ENCODE results near the gene ISG20L2.

The ISG20L2 gene

DNA sequence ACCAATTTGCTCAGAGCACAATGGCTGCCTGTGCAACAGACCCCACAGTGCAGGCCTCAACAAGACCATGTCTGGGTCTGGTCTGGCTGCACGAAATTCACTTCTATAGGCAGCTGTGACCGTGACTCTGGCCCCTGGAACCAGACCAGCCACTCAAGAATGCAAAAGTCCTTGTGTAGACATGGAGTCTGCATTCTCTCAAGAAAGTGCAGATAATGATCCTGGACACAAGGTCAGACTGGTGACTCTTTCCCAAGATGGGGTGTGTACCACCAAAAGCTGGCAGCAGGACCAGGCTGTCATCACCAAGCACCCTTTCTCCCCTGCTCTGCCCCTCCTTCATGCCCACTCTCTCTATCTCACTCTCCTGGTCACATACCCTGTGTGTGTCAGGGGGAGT is 7.4 kb downstream of the ISG20L2 start:
- TF ChIP-seq, protein P1, sequence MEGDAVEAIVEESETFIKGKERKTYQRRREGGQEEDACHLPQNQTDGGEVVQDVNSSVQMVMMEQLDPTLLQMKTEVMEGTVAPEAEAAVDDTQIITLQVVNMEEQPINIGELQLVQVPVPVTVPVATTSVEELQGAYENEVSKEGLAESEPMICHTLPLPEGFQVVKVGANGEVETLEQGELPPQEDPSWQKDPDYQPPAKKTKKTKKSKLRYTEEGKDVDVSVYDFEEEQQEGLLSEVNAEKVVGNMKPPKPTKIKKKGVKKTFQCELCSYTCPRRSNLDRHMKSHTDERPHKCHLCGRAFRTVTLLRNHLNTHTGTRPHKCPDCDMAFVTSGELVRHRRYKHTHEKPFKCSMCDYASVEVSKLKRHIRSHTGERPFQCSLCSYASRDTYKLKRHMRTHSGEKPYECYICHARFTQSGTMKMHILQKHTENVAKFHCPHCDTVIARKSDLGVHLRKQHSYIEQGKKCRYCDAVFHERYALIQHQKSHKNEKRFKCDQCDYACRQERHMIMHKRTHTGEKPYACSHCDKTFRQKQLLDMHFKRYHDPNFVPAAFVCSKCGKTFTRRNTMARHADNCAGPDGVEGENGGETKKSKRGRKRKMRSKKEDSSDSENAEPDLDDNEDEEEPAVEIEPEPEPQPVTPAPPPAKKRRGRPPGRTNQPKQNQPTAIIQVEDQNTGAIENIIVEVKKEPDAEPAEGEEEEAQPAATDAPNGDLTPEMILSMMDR (IDR thresholded peaks at IDR 0.05; ENCODE audit: extremely low read depth, insufficient read depth, missing control alignments), result no peak
- in situ Hi-C loops (cut with MboI; ENCODE audit: low pct_unique_long_range_greater_than_20kb, low sequenced_read_pairs, unreplicated experiment), result loop anchor here (25.0 kb wide), 1 partner anchor 141 kb away; the partner anchor contains the start of genes INSRR and NTRK1
- no peak for DNase-seq (ENCODE audit: low spot score)

DNA sequence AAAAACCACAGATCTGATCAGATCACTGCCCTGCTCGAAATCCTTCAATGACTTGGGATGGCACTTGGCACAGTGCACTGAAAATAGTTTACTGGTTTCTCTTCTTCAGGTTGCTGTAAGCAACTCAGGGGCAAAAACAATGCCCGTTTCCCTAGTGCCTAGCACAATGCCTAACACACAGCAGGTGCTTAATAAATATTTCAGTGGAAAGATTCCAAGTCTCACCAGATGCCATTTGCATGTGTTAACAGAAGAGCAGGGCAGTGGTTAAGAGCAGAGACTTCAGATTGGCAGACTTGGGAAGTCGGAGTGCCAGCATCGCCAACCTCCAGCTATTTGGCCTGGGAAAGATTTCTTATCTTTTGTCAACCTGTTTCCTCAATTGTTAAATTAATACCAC is 11.2 kb downstream of the ISG20L2 start:
- TF ChIP-seq, protein P1 (IDR thresholded peaks at IDR 0.05; ENCODE audit: extremely low read depth, insufficient read depth, missing control alignments), result no peak
- in situ Hi-C loops (cut with MboI; ENCODE audit: low pct_unique_long_range_greater_than_20kb, low sequenced_read_pairs, unreplicated experiment), result loop anchor here (25.0 kb wide), 1 partner anchor 145 kb away; the partner anchor contains the start of genes INSRR and NTRK1
- DNase-seq (ENCODE audit: low spot score), result no peak

DNA sequence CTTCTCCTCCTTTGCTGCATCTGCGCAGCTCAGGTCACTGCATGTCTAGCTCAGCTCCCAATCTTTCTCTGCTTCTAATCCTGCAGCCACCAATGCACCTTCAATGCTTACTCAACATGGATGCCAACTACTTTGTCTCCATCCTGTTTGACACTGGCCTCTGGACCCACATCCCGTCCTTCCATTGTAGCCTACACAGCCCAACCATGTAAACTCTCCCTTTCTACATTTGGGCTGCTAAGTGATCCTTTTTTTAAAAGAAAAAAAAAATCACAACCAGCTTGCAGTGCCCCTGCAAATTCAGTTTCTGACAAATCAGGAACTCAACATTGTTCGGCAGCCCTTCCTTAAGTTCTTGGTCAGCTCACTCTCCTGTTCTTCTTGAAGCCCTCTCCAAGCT is 13.7 kb downstream of the ISG20L2 start:
- in situ Hi-C loops (cut with MboI; ENCODE audit: low pct_unique_long_range_greater_than_20kb, low sequenced_read_pairs, unreplicated experiment), result loop anchor here (25.0 kb wide), 1 partner anchor 147 kb away; the partner anchor contains the start of genes INSRR and NTRK1
- TF ChIP-seq, protein P1 (IDR thresholded peaks at IDR 0.05; ENCODE audit: extremely low read depth, insufficient read depth, missing control alignments), result no peak
- no peak for DNase-seq (ENCODE audit: low spot score)

DNA sequence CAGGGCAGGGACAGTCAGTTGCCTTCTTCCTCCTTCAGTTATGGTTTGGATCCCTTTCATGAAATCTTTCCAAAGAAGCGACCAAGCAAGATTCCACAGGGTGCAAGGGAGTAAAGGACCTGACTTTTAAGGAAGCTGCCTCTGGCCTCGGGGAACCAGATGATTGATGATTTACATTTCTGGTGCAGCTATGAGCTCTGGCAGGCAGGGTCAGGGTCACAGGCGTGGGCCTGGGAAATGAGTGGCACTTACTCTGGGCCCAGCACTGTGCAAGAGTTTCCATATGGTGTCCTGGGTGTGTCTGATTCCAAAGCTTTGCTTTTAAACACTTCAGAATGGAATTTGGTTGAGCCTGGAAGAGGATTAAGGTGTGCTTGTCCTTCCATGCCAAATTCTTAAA is 15.9 kb downstream of the ISG20L2 start:
- TF ChIP-seq, protein P1 (IDR thresholded peaks at IDR 0.05; ENCODE audit: extremely low read depth, insufficient read depth, missing control alignments), result no peak
- no peak for DNase-seq (ENCODE audit: low spot score)
- in situ Hi-C loops (cut with MboI; ENCODE audit: low pct_unique_long_range_greater_than_20kb, low sequenced_read_pairs, unreplicated experiment), result loop anchor here (25.0 kb wide), 1 partner anchor 150 kb away; the partner anchor contains the start of genes INSRR and NTRK1

DNA sequence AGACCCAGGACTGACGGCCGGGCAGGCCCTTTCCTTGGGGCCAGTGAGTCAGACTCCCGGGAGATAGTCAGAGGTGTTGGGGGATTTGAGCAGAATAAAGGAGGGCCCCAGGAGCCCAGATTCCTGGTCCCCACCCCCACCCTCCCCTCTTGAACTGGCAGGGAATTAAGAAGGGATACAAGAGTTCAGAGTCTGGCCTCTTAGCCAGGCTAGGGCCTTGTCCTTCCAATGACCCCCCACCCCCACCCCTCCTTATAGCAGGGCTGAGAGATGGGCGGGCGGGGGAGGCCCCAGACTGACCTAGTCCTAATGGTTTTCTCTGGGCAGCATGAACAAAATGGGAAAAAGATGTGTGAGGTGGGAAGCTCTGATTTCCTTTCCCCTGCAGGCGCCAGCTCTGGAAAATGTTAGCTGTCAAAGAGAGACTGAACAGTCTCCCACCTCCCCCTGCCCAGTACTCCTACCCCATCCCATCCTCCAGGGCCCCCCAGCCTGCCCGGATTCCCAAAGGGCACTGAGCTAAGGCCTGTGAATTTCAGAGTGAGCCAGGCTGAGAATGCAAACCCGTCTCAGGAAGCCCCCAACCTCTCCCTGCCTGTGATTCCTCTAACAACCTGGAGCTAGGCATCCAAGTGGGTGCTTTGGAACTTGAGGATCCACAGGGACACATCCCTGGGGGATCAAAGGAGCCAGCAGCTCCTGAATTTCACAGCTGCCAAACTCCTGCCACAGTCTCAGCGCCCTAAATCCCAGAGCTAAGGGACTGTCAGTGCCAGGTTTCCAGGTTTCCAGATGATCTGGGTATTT is 17.4 kb downstream of the ISG20L2 start:
- DNase-seq (ENCODE audit: low spot score), result no peak
- in situ Hi-C loops (cut with MboI; ENCODE audit: low pct_unique_long_range_greater_than_20kb, low sequenced_read_pairs, unreplicated experiment), result loop anchor here (25.0 kb wide), 1 partner anchor 151 kb away; the partner anchor contains the start of genes INSRR and NTRK1

DNA sequence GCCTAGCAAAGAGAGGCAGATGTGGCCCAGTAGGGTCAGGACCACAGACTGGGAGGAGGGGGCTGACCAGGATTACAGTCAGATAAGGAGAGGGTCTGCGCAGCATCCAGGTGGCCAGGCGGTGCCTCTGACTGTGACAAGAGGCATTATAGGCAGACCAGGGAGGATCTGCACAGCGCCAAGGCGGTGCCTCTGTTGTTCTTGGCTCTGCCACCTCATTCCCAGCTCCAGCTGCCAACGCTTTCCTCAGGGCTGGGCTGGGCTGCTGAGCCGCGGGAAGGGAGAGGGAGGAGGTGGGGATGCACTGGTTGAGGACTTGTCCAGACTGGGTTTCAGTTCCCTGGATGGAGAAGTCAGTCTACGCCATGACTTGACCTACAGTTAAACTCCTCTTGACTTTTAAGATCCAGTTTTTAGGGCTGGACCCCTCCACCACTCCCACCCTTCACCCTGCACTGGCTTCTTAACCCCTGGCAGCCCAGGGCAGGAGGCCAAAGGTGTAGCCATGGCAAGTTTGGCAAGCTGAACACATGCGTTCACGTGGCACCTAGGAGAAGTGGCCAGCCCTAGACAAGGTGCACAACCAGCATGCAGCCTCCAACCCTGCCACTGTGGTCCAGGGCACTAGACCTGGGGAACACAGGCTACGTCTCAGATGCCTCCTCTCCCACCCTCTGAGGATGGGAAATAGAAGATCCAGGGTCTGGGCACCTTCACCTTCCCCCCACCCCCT is 18.6 kb downstream of the ISG20L2 start:
- TF ChIP-seq, protein P1 (IDR thresholded peaks at IDR 0.05; ENCODE audit: extremely low read depth, insufficient read depth, missing control alignments), result no peak
- no peak for DNase-seq (ENCODE audit: low spot score)
- in situ Hi-C loops (cut with MboI; ENCODE audit: low pct_unique_long_range_greater_than_20kb, low sequenced_read_pairs, unreplicated experiment), result loop anchor here (25.0 kb wide), 1 partner anchor 152 kb away; the partner anchor contains the start of genes INSRR and NTRK1

More for the DNA sequence above, 17.4 kb downstream of the ISG20L2 start:
- TF ChIP-seq, protein P1 (IDR thresholded peaks at IDR 0.05; ENCODE audit: extremely low read depth, insufficient read depth, missing control alignments), result no peak

Data from GM13977 (cell line).